PC-9 (cell line): ENCODE data around the gene GFER. TPM values are rescaled to one million over a fixed set of nuclear protein-coding genes. Genes with fewer than 3 reads are reported as not detected.

Experiments
- BruUV-seq: library from RNA; stranded (reverse); fragments of 400-500 nt; replicated peaks from 2 replicates; lab custom pipeline; 2021; lab: Mats Ljungman, UMichigan
- CTCF ChIA-PET: fragments of 300-600 bp; sonication (Branson Sonifier 250); formaldehyde crosslinking; loops from one replicate; lab custom pipeline; 2022; ENCODE audit warnings: antibody characterized with exemption; lab: Charles Lee
- POLR2A ChIA-PET: fragments of 300-600 bp; sonication (Branson Sonifier 250); formaldehyde crosslinking; loops from one replicate; lab custom pipeline; 2022; ENCODE audit warnings: antibody characterized with exemption; ENCODE audit not compliant: unreplicated experiment; lab: Charles Lee
- DNase-seq, 2 experiments: peaks; one replicate each; pipeline versions ENCODE4 v3.0.0 to v3.0.0-alpha.2; 2015 to 2022; ENCODE audit warnings: mixed read lengths in 1 of 2
- H2AFZ ChIP-seq: fragments of 200-600 bp; sonication (generic); 2 replicates; pipeline ENCODE4 v1.8.1; 2017; ENCODE audit warnings: antibody characterized with exemption
- H3F3A ChIP-seq: fragments of 200-600 bp; sonication (generic); 2 replicates; pipeline ENCODE4 v1.8.1; 2017; ENCODE audit warnings: antibody characterized with exemption, mild to moderate bottlenecking, low read depth; ENCODE audit not compliant: insufficient read depth
- H3K27ac ChIP-seq: fragments of 200-600 bp; sonication (generic); 2 replicates; pipeline ENCODE4 v1.6.1; 2016; ENCODE audit warnings: mixed run types
- H3K27me3 ChIP-seq: fragments of 200-600 bp; sonication (generic); 2 replicates; pipeline ENCODE4 v1.6.1; 2016; ENCODE audit warnings: low read depth, mixed run types; ENCODE audit not compliant: insufficient read depth
- H3K36me3 ChIP-seq: fragments of 200-600 bp; sonication (generic); 2 replicates; pipeline ENCODE4 v1.6.1; 2016; ENCODE audit warnings: low read depth, mixed run types
- H3K4me1 ChIP-seq: fragments of 200-600 bp; sonication (generic); replicated peaks from 2 replicates; pipeline ENCODE4 v1.6.1; 2016; ENCODE audit warnings: mixed run types; ENCODE audit not compliant: insufficient read depth
- H3K4me2 ChIP-seq: fragments of 200-600 bp; sonication (generic); 2 replicates; pipeline ENCODE4 v1.6.1; 2017; ENCODE audit warnings: mixed run types
- H3K4me3 ChIP-seq: fragments of 200-600 bp; sonication (generic); 2 replicates; pipeline ENCODE4 v1.6.1; 2016; ENCODE audit warnings: mixed run types
- H3K79me2 ChIP-seq: fragments of 200-600 bp; sonication (generic); 2 replicates; pipeline ENCODE4 v1.6.1; 2017; ENCODE audit warnings: low read depth, mixed run types
- H3K9me2 ChIP-seq: fragments of 200-600 bp; sonication (generic); 2 replicates; pipeline ENCODE4 v1.8.1; 2017; ENCODE audit warnings: mild to moderate bottlenecking; ENCODE audit not compliant: insufficient read depth
- H3K9me3 ChIP-seq: fragments of 200-600 bp; sonication (generic); 2 replicates; pipeline ENCODE4 v1.8.1; 2016; ENCODE audit warnings: low read depth; ENCODE audit not compliant: insufficient read depth
- H4K20me1 ChIP-seq: fragments of 200-600 bp; sonication (generic); 2 replicates; pipeline ENCODE4 v1.8.1; 2017; ENCODE audit not compliant: insufficient read depth
- EZH2 ChIP-seq: fragments of 200-600 bp; sonication (generic); IDR thresholded peaks from 2 replicates; pipeline ENCODE4 v1.8.0; 2017; ENCODE audit warnings: antibody characterized with exemption, low read depth
- intact Hi-C: fragments of 100-400 bp; cut with micrococcal nuclease; formaldehyde crosslinking; loops from one replicate; pipeline ENCODE4 v1.10.0; 2022; ENCODE audit not compliant: unreplicated experiment
- total RNA-seq: library from RNA; stranded (reverse); gene quantifications from 2 replicates; pipeline ENCODE4 v1.2.3, GENCODE V29; 2021
- TF ChIP-seq, protein P1 (sequence below): fragments of 200-600 bp; sonication (generic); conservative IDR thresholded peaks from 2 replicates; pipeline ENCODE4 v1.6.1; 2017; ENCODE audit warnings: mixed run types, antibody characterized with exemption, mild to moderate bottlenecking, moderate library complexity

GFER gene
- total RNA-seq, 1 experiment from 2014 or later: 59.7 TPM

DNA sequence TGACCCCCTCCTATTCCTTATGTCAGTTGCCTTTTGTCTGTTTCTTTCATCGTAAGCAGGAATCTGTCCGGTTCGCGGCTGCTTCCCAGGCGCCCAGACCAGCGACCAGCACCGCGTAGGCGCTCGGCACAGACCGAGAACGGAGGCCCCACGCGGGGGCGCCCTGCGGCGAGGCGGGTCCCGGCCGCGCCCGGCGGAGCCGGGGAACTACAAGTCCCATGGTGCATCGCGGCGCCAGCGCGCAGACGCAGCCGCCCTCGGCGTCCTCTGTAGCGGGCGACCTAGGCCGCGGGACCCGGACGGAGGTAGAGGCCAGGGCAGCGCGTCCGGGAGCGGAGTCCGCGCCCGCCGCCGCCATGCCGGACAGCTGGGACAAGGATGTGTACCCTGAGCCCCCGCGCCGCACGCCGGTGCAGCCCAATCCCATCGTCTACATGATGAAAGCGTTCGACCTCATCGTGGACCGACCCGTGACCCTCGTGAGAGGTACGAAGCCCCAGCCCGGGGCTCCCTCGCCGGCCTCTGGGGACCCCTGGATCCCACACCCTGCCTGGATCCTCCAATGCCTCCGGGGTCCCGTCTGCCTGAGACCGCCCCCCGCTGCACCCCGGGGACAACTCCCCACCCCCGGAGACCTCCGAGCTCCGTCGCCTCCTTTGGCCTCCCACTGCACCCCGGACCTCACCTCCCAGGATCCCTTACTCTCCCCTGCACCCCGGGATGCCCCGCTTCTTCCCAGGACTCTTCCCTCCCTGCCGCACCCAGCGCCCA is 24.5 kb upstream of the GFER start, which contains the start of gene NDUFB10:
TSS of gene NDUFB10 (plus strand) at position 270 of the 771 bp plus-strand sequence. CDS start at position 357, 87 bp downstream.
- CTCF ChIA-PET: interaction anchor here (0.7 kb wide), 1 partner anchor 235 kb away, joined by 8 read pairs; no protein-coding TSS in a partner anchor

GRCh38 chr16:1960665-1961630 is 23.0 kb upstream of the GFER start:
- peaks cover 47% of the 10 kb centered on the region for H3F3A ChIP-seq
- TF ChIP-seq EZH2: no peak
- TF ChIP-seq, protein P1, sequence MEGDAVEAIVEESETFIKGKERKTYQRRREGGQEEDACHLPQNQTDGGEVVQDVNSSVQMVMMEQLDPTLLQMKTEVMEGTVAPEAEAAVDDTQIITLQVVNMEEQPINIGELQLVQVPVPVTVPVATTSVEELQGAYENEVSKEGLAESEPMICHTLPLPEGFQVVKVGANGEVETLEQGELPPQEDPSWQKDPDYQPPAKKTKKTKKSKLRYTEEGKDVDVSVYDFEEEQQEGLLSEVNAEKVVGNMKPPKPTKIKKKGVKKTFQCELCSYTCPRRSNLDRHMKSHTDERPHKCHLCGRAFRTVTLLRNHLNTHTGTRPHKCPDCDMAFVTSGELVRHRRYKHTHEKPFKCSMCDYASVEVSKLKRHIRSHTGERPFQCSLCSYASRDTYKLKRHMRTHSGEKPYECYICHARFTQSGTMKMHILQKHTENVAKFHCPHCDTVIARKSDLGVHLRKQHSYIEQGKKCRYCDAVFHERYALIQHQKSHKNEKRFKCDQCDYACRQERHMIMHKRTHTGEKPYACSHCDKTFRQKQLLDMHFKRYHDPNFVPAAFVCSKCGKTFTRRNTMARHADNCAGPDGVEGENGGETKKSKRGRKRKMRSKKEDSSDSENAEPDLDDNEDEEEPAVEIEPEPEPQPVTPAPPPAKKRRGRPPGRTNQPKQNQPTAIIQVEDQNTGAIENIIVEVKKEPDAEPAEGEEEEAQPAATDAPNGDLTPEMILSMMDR: no peak
- H3K9me2 ChIP-seq: no peaks in the 10 kb centered on the region
- peaks cover 61% of the 10 kb centered on the region for H3K79me2 ChIP-seq
- TSS peak; percentile 0 for BruUV-seq
- peak overlapping the region; percentile 1 for H3K27ac ChIP-seq
- no peak overlapping the region for H2AFZ ChIP-seq
- H3K9me3 ChIP-seq: no peaks in the 10 kb centered on the region
- DNase-seq: peak in 1 of 2 experiments; percentile 60
- CTCF ChIA-PET: interaction anchor here (0.6 to 0.7 kb wide), 2 partner anchors 32 to 712 kb away, joined by 3 to 4 read pairs; no protein-coding TSS in a partner anchor
- peak overlapping the region; percentile 95; the same call in 1 of the 2 replicates for H3K4me3 ChIP-seq
- H4K20me1 ChIP-seq: peaks cover 37% of the 10 kb centered on the region
- no peaks in the 10 kb centered on the region for H3K27me3 ChIP-seq
- POLR2A ChIA-PET: interaction anchor here (0.6 to 1.2 kb wide), 2 partner anchors 11 to 618 kb away, joined by 8 to 20 read pairs; partner anchors contain the start of gene TBL3
- peaks cover 15% of the 10 kb centered on the region for H3K4me1 ChIP-seq
- intact Hi-C loops: loop anchor here (5.0 kb wide), 1 partner anchor 189 kb away; the partner anchor contains the start of genes EME2, MRPS34 and NME3
- peak overlapping the region; percentile 92 for H3K4me2 ChIP-seq
- peaks cover 22% of the 10 kb centered on the region for H3K36me3 ChIP-seq

More for the DNA sequence above, 24.5 kb upstream of the GFER start, which contains the start of gene NDUFB10:
- peak; percentile 72 to 96 for DNase-seq
- POLR2A ChIA-PET: interaction anchor here (1.2 kb wide), 1 partner anchor 12 kb away, joined by 8 read pairs; the partner anchor contains the start of gene TBL3
- TF ChIP-seq, protein P1: peak; percentile 68; the same call in 1 of the 2 replicates
- no peak for TF ChIP-seq EZH2
- BruUV-seq: no TSS peak
- peaks cover 37% of the 10 kb centered on the region for H4K20me1 ChIP-seq
- H3K27ac ChIP-seq: peak within 1 kb of the TSS; percentile 1; the same call in 1 of the 2 replicates
- H3K9me2 ChIP-seq: no peaks in the 10 kb centered on the region
- H3K9me3 ChIP-seq: no peaks in the 10 kb centered on the region
- H3K4me1 ChIP-seq: peaks cover 12% of the 10 kb centered on the region
- peak within 1 kb of the TSS; percentile 90 for H2AFZ ChIP-seq
- peak within 1 kb of the TSS; percentile 92 for H3K4me2 ChIP-seq
- peaks cover 48% of the 10 kb centered on the region for H3K79me2 ChIP-seq
- intact Hi-C loops: loop anchor here (2.0 to 5.0 kb wide), 2 partner anchors 17 to 187 kb away; partner anchors contain the start of genes EME2, MRPS34, MSRB1 and NME3
- peaks cover 22% of the 10 kb centered on the region for H3K36me3 ChIP-seq
- no peaks in the 10 kb centered on the region for H3K27me3 ChIP-seq
- peak within 1 kb of the TSS; percentile 95 for H3K4me3 ChIP-seq
- H3F3A ChIP-seq: peaks cover 46% of the 10 kb centered on the region
